Adrenal gland (tissue), 12 donors: Measurements from ENCODE around the gene SDC3. TPM values are rescaled to one million over a fixed set of nuclear protein-coding genes. Genes with fewer than 3 reads are reported as not detected.

Experiments
- DNase-seq, 7 donors: peaks; one replicate each; pipeline ENCODE4 v3.0.0-alpha.2; 2019 to 2020
- H3K27ac ChIP-seq, 5 donors: fragments of 200-600 bp; sonication (generic) in 4 of 5; 1 replicate in 3 of 5; 2 replicates in 2 of 5; pipeline versions ENCODE4 v1.5.1 to v1.8.0; 2016 to 2020; ENCODE audit warnings: mild to moderate bottlenecking in 1 of 5
- H3K27me3 ChIP-seq: fragments of 200-600 bp; 2 replicates; pipeline ENCODE4 v1.8.0; 2021
- H3K36me3 ChIP-seq, 2 donors: fragments of 200-600 bp; replicated peaks in 1 of 2; 1 replicate in 1 of 2; 2 replicates in 1 of 2; pipeline versions ENCODE4 v1.5.1 to v1.8.0; 2018 to 2022
- H3K4me1 ChIP-seq, 2 donors: fragments of 200-600 bp; replicated peaks in 1 of 2; 1 replicate in 1 of 2; 2 replicates in 1 of 2; pipeline versions ENCODE4 v1.5.1 to v1.8.0; 2018 to 2021
- H3K4me3 ChIP-seq, 4 donors: fragments of 200-600 bp; sonication (generic) in 3 of 4; one replicate each; pipeline ENCODE4 v1.5.1; 2016 to 2018
- H3K9me3 ChIP-seq, 3 donors: fragments of 200-600 bp; sonication (generic) in 1 of 3; replicated peaks in 1 of 3; 1 replicate in 2 of 3; 2 replicates in 1 of 3; pipeline versions ENCODE4 v1.5.1 to v1.8.0; 2016 to 2021
- CTCF ChIP-seq, 6 experiments: fragments of 450-650 bp in 4 of 6; fragments of 200-600 bp in 2 of 6; sonication (generic) in 1 of 6; IDR thresholded peaks; 1 replicate in 5 of 6; 2 replicates in 1 of 6; pipeline versions ENCODE4 v1.5.1 to v1.8.0; 2016 to 2021; ENCODE audit warnings: antibody characterized with exemption in 6 of 6, mild to moderate bottlenecking in 2 of 6, moderate library complexity in 1 of 6
- POLR2A ChIP-seq, 2 donors: fragments of 450-650 bp; IDR thresholded peaks; one replicate each; pipeline ENCODE4 v1.6.1; 2017; ENCODE audit warnings: antibody characterized with exemption in 2 of 2, mild to moderate bottlenecking in 2 of 2, moderate library complexity in 1 of 2
- WGBS, 4 donors: extraction: QIAGEN DNeasy Blood & Tissue Kit in 2 of 4; methylation state at CpG; one replicate each; pipeline versions ENCODE4 v1.1.5 to v1.1.7; 2013 to 2017; 5-methylcytosine and 5-hydroxymethylcytosine counted together
- intact Hi-C, 2 donors: fragments of 100-400 bp; cut with DNase I; formaldehyde crosslinking; loops; one replicate each; pipeline versions ENCODE4 v1.14.1 to v1.15.0; 2022 to 2023
- polyA plus RNA-seq, 3 donors: library from polyadenylated mRNA; stranded (reverse); fragments of 200-250 nt in 2 of 3; fragments of 350-450 nt in 1 of 3; fragmentation: Illumina TruSeq in 1 of 3; extraction: RNeasy Lipid Tissue Mini Kit (QIAGEN cat#74804) in 1 of 3; gene quantifications; one replicate each; pipeline ENCODE4 v1.2.3, GENCODE V29; 2013 to 2014
- total RNA-seq, 9 donors: library from RNA; depleted of rRNA in 4 of 9; stranded (reverse); fragments of >200 nt in 4 of 9; fragments of 120-200 nt in 1 of 9; fragmentation: NEBNext Ultra II Directional in 1 of 9; extraction: Animal tissue kit (Norgen Biotek cat#: 25700) in 1 of 9; gene quantifications; one replicate each; pipeline versions ENCODE4 v1.1.0 to v1.2.4, GENCODE V29; 2013 to 2023
- donor health status: healthy with polysubstance abuse.
- donor health status: Bipolar disorder and iron deficiency.
- donor health status: DM: yes; HTN: yes; CAD: no.
- donor health status: DM: no; HTN: no; CAD: no.
- donor health status: DM: no; HTN: no; CAD: no.
- donor health status: DM: yes; HTN: yes; CAD: no.

The SDC3 gene
- total and polyA plus RNA-seq, 12 donors = 40.1 to 536 (median 188) TPM

GRCh38 chr1:30866594-30866993 lies 42.0 kb downstream of the SDC3 start:
- Histone ChIP-seq H3K27ac (no peak overlapping the region), H3K9me3 (no peaks in the 10 kb centered on the region), H3K36me3 (peaks cover 0 to 3% of the 10 kb centered on the region in 2 donors), H3K27me3 (no peaks in the 10 kb centered on the region), H3K4me3 (no peak overlapping the region), H3K4me1 (no peaks in the 10 kb centered on the region)
- 40 to 75% (median 57%) methylated on average over 2 to 3 of the region's 3 CpGs for WGBS, 4 donors
- TF ChIP-seq CTCF (IDR thresholded peaks at IDR 0.05) (no peak), POLR2A (IDR thresholded peaks at IDR 0.05) (no peak)
- intact Hi-C loops = no loop called here
- DNase-seq = no peak

- H3K4me1 ChIP-seq = no peaks in the 10 kb centered on the region
- WGBS, 4 donors = 44 to 56% (median 50%) methylated on average over 7 of the region's 7 CpGs
- no peaks in the 10 kb centered on the region for H3K9me3 ChIP-seq
- intact Hi-C loops = no loop called here
- H3K36me3 ChIP-seq = no peaks in the 10 kb centered on the region
- TF ChIP-seq CTCF (IDR thresholded peaks at IDR 0.05) = no peak
- no peak for TF ChIP-seq POLR2A (IDR thresholded peaks at IDR 0.05)
- peak in 1 of 7 donors; percentile 56 for DNase-seq
- no peak overlapping the region for H3K27ac ChIP-seq
- no peak overlapping the region for H3K4me3 ChIP-seq
- no peaks in the 10 kb centered on the region for H3K27me3 ChIP-seq
Observed at GRCh38 chr1:30864681-30865080, 43.9 kb downstream of the SDC3 start.

DNA sequence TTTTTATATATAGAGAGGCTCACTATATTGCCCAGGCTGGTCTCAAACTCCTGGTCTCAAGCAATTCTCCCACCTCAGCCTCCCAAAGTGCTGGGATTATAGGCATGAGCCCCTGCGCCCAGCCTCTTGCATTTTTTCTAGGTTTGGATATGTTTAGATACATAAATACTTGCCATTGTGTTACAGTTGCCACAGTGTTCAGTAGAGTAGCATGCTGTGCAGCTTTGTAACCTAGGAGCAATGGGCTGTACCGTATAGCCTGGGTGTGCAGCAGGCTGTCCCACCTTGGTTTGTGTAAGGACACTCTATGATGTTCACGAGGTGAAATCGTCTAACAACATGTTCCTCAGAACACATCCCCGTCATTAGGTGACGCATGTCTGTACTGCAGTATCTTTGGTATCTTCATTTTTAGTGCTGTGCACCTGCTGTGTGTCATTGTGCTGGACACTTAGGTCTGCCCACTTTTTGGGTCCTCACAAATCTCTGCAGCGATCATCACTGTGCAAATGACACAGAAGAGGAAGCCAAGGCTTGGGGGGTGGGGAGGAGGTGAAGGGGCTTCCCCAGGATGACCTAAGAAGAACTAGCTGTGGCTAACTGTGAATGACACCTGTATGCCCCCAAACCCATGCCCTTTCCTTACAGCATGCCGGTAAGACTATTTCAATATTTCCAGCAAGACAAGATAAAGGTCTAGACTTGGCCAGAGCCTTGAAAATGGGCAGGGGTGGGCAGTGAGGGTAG lies 44.5 kb downstream of the SDC3 start:
- Histone ChIP-seq H3K27ac (no peak overlapping the region), H3K4me3 (no peak overlapping the region), H3K27me3 (no peaks in the 10 kb centered on the region), H3K9me3 (no peaks in the 10 kb centered on the region), H3K36me3 (no peaks in the 10 kb centered on the region), H3K4me1 (no peaks in the 10 kb centered on the region)
- no peak for TF ChIP-seq CTCF (IDR thresholded peaks at IDR 0.05)
- TF ChIP-seq POLR2A (IDR thresholded peaks at IDR 0.05) = no peak
- no peak for DNase-seq
- intact Hi-C loops = no loop called here
- 67 to 84% (median 75%) methylated on average over 8 of the region's 8 CpGs for WGBS, 4 donors

GRCh38 chr1:30860320-30860652 lies 48.3 kb downstream of the SDC3 start:
- H3K9me3 ChIP-seq = no peaks in the 10 kb centered on the region
- TF ChIP-seq CTCF (IDR thresholded peaks at IDR 0.05) (no peak), POLR2A (IDR thresholded peaks at IDR 0.05) (no peak)
- no peak for DNase-seq
- H3K27ac ChIP-seq = no peak overlapping the region
- 83 to 89% (median 88%) methylated on average over 5 of the region's 5 CpGs for WGBS, 4 donors
- no peaks in the 10 kb centered on the region for H3K27me3 ChIP-seq
- H3K36me3 ChIP-seq = no peaks in the 10 kb centered on the region
- H3K4me3 ChIP-seq = no peak overlapping the region
- intact Hi-C loops = no loop called here
- H3K4me1 ChIP-seq = peaks cover 0 to 10% of the 10 kb centered on the region in 2 donors
